C4-2B (cell line): ENCODE data around the gene ZNF692.

ENCODE experiments used
- ZFX ChIP-seq: fragments of 450-650 bp; IDR thresholded peaks from 2 replicates; pipeline ENCODE4 v1.6.1; 2017
- TF ChIP-seq, protein P1 (sequence below): fragments of 450-650 bp; conservative IDR thresholded peaks from 2 replicates; pipeline ENCODE4 v1.5.1; 2017; ENCODE audit warnings: mild to moderate bottlenecking

GRCh38 chr1:248849637-248850036 is 9.2 kb downstream of the ZNF692 start:
- TF ChIP-seq, protein P1, sequence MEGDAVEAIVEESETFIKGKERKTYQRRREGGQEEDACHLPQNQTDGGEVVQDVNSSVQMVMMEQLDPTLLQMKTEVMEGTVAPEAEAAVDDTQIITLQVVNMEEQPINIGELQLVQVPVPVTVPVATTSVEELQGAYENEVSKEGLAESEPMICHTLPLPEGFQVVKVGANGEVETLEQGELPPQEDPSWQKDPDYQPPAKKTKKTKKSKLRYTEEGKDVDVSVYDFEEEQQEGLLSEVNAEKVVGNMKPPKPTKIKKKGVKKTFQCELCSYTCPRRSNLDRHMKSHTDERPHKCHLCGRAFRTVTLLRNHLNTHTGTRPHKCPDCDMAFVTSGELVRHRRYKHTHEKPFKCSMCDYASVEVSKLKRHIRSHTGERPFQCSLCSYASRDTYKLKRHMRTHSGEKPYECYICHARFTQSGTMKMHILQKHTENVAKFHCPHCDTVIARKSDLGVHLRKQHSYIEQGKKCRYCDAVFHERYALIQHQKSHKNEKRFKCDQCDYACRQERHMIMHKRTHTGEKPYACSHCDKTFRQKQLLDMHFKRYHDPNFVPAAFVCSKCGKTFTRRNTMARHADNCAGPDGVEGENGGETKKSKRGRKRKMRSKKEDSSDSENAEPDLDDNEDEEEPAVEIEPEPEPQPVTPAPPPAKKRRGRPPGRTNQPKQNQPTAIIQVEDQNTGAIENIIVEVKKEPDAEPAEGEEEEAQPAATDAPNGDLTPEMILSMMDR, result no peak
- TF ChIP-seq ZFX, result no peak
